A673 (cell line): ENCODE measurements around the gene ACSBG1. TPM values are rescaled to one million over a fixed set of nuclear protein-coding genes. Genes with fewer than 3 reads are reported as not detected.
"Not testable (repeated sequence)": the region's sequence is repeated elsewhere in the genome, so short reads cannot be mapped to it uniquely, and the experiment has no call there.

Experiments
- BruUV-seq: library from RNA; stranded (reverse); fragments of 400-500 nt; replicated peaks from 2 replicates; lab custom pipeline; 2021; lab: Mats Ljungman, UMichigan
- CTCF ChIA-PET: fragments of 300-600 bp; sonication (Branson Sonifier 250); formaldehyde crosslinking; loops from one replicate; lab custom pipeline; 2022; ENCODE audit warnings: antibody characterized with exemption; lab: Charles Lee
- POLR2A ChIA-PET: fragments of 300-600 bp; sonication (Branson Sonifier 250); formaldehyde crosslinking; loops from one replicate; lab custom pipeline; 2022; ENCODE audit warnings: antibody characterized with exemption; ENCODE audit not compliant: low non-redundant PET; lab: Charles Lee
- DNase-seq: peaks from one replicate; pipeline ENCODE4 v3.0.0-alpha.2; 2015; ENCODE audit warnings: low spot score
- H3K27ac ChIP-seq: fragments of 200-600 bp; sonication (generic); 2 replicates; pipeline ENCODE4 v1.5.1; 2016; ENCODE audit warnings: mixed run types, low read depth, mild to moderate bottlenecking, mixed read lengths, antibody characterized with exemption, low read length; ENCODE audit not compliant: poor library complexity, severe bottlenecking
- H3K27me3 ChIP-seq: fragments of 200-600 bp; sonication (generic); replicated peaks from 2 replicates; pipeline ENCODE4 v1.6.1; 2017; ENCODE audit warnings: mixed run types, low read depth, mild to moderate bottlenecking, mixed read lengths, antibody characterized with exemption, low read length; ENCODE audit not compliant: insufficient read depth, poor library complexity
- H3K36me3 ChIP-seq: fragments of 200-600 bp; sonication (generic); 2 replicates; pipeline ENCODE4 v1.6.1; 2016; ENCODE audit warnings: mixed run types, mild to moderate bottlenecking, mixed read lengths, antibody characterized with exemption, low read length; ENCODE audit not compliant: insufficient read depth, poor library complexity, severe bottlenecking
- H3K4me1 ChIP-seq: fragments of 200-600 bp; sonication (generic); 2 replicates; pipeline ENCODE4 v1.6.1; 2017; ENCODE audit warnings: mixed run types, mild to moderate bottlenecking, mixed read lengths, antibody characterized with exemption, low read length; ENCODE audit not compliant: insufficient read depth, poor library complexity, severe bottlenecking
- H3K4me3 ChIP-seq: fragments of 200-600 bp; sonication (generic); 2 replicates; pipeline ENCODE4 v1.5.1; 2016; ENCODE audit warnings: low read depth, mixed run types, mild to moderate bottlenecking, mixed read lengths, low read length; ENCODE audit not compliant: poor library complexity, severe bottlenecking
- H3K9me3 ChIP-seq: fragments of 200-600 bp; sonication (generic); 2 replicates; pipeline ENCODE4 v1.6.1; 2016; ENCODE audit warnings: mixed run types, low read depth, mild to moderate bottlenecking, mixed read lengths, antibody characterized with exemption, low read length; ENCODE audit not compliant: poor library complexity, severe bottlenecking
- EZH2 ChIP-seq: fragments of 200-600 bp; sonication (generic); IDR thresholded peaks from 2 replicates; pipeline ENCODE4 v1.6.1; 2017; ENCODE audit warnings: borderline replicate concordance, low read depth, mild to moderate bottlenecking, mixed read lengths, antibody characterized with exemption, low read length; ENCODE audit not compliant: poor library complexity, severe bottlenecking
- intact Hi-C: fragments of 100-400 bp; cut with micrococcal nuclease; formaldehyde crosslinking; loops from one replicate; pipeline ENCODE4 v1.10.0; 2022; ENCODE audit not compliant: unreplicated experiment
- total RNA-seq: library from RNA; stranded (reverse); gene quantifications from 2 replicates; pipeline ENCODE4 v1.2.3, GENCODE V29; 2021
- TF ChIP-seq, protein P1 (sequence below): fragments of 300-800, 200-600 bp; sonication (generic); conservative IDR thresholded peaks from 2 replicates; pipeline ENCODE4 v1.5.1; 2017; ENCODE audit warnings: low read depth, mild to moderate bottlenecking, antibody characterized with exemption, low read length, moderate library complexity, mixed read lengths

ACSBG1 gene
- total RNA-seq, 1 experiment from 2014 or later, result 0.45 TPM

DNA sequence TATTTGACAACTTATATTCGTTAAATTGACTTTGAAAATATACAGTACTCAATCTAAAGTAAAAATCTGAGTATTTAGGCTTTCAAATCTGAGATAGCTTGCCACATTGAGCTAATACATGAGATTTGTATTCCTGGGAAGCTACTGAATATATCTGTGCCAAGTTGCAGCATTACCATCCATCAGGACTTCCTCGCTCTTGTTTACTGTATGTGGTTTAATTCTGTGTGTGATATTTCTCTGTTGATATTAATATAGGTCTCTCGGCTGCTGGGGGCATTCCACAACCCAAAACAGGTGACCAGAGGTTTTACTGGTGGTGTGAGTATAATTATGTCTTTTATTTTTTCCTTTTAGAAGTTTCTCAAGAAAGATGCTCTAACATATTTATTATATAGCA is 79.4 kb downstream of the ACSBG1 start:
- no TSS peak for BruUV-seq
- Histone ChIP-seq H3K27ac (no peak overlapping the region), H3K27me3 (no peaks in the 10 kb centered on the region), H3K4me3 (no peak overlapping the region), H3K9me3 (no peaks in the 10 kb centered on the region), H3K4me1 (peaks cover 10% of the 10 kb centered on the region), H3K36me3 (peaks cover 4% of the 10 kb centered on the region)
- ChIA-PET POLR2A (no interaction called here), CTCF (no interaction called here)
- TF ChIP-seq, protein P1, sequence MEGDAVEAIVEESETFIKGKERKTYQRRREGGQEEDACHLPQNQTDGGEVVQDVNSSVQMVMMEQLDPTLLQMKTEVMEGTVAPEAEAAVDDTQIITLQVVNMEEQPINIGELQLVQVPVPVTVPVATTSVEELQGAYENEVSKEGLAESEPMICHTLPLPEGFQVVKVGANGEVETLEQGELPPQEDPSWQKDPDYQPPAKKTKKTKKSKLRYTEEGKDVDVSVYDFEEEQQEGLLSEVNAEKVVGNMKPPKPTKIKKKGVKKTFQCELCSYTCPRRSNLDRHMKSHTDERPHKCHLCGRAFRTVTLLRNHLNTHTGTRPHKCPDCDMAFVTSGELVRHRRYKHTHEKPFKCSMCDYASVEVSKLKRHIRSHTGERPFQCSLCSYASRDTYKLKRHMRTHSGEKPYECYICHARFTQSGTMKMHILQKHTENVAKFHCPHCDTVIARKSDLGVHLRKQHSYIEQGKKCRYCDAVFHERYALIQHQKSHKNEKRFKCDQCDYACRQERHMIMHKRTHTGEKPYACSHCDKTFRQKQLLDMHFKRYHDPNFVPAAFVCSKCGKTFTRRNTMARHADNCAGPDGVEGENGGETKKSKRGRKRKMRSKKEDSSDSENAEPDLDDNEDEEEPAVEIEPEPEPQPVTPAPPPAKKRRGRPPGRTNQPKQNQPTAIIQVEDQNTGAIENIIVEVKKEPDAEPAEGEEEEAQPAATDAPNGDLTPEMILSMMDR, result no peak
- no peak for TF ChIP-seq EZH2
- DNase-seq, result no peak
- intact Hi-C loops, result no loop called here

- intact Hi-C loops, H3K4me3 ChIP-seq, H3K36me3 ChIP-seq, CTCF ChIA-PET, DNase-seq, H3K9me3 ChIP-seq, H3K27ac ChIP-seq, H3K27me3 ChIP-seq, BruUV-seq: not testable (repeated sequence)
- peaks cover 17% of the 10 kb centered on the region for H3K4me1 ChIP-seq
- POLR2A ChIA-PET, result interaction anchor here (0.7 kb wide), 1 partner anchor 130 kb away, joined by 11 read pairs; no protein-coding TSS in a partner anchor
Observed at GRCh38 chr15:78151075-78151474, 83.3 kb downstream of the ACSBG1 start.

DNA sequence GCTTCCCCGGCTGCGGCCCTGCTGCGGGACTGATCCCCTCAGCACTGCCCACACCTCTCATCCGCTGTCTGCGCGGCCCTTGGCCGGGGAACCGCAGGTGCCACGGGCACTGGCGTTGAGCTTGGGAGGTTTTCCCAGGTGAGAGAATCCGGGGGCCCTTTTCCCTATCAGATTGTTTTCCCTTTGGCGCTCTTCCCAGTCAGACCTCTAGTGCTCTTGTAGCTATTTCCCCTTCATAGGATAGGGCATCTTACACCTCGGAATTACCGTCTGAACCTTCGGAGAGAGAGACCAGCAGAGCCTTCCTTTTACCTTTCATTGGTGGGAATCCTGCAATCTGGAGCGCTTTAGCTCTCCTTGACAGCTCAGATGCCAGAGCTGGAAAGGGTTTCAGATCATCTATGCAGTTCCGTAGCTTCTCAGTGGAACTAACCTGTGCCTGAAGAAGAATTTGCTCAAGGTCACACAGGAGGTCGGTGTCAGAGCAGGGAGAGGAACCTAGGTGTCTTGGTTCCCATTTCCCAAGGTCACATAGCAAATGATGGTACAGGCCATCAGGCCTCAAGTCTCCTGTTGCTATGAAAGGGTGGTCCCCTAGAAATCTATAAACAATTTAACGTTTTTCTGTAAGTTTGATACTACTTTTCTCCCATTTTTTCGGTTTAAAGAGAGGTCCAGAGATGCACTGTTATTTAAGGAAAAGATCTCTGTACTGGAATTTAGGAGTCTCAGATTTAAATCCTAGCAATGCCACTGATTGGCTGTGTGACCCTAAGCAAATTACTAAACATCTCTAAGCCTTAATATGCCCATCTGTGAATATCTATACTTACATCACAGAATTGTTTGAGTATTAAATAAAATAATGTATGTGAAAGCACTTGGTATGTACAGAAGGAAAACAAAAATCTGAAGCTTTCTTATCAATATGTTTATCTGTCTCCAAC is 84.3 kb downstream of the ACSBG1 start:
- Histone ChIP-seq H3K27me3 (no peaks in the 10 kb centered on the region), H3K9me3 (no peaks in the 10 kb centered on the region), H3K27ac (peak overlapping the region; percentile 45), H3K4me1 (peaks cover 12% of the 10 kb centered on the region), H3K36me3 (no peaks in the 10 kb centered on the region), H3K4me3 (peak overlapping the region; percentile 80)
- intact Hi-C loops, result no loop called here
- CTCF ChIA-PET, result interaction anchor here (0.7 kb wide), 1 partner anchor 122 kb away, joined by 3 read pairs; no protein-coding TSS in a partner anchor
- POLR2A ChIA-PET, result interaction anchor here (0.7 kb wide), 1 partner anchor 90 kb away, joined by 14 read pairs; no protein-coding TSS in a partner anchor
- no TSS peak for BruUV-seq
- TF ChIP-seq, protein P1, result no peak
- TF ChIP-seq EZH2, result no peak
- DNase-seq, result no peak
